HG03139 (cell line): Measurements from ENCODE around the gene SPATA31A7.
"Not testable (repeated sequence)": the region's sequence is repeated elsewhere in the genome, so short reads cannot be mapped to it uniquely, and the experiment has no call there.

ENCODE experiments used
- ATAC-seq: cut with Tn5 transposase; IDR thresholded peaks from one replicate; pipeline ENCODE4 v1.9.1; 2021; ENCODE audit not compliant: unreplicated experiment

SPATA31A7 gene

DNA sequence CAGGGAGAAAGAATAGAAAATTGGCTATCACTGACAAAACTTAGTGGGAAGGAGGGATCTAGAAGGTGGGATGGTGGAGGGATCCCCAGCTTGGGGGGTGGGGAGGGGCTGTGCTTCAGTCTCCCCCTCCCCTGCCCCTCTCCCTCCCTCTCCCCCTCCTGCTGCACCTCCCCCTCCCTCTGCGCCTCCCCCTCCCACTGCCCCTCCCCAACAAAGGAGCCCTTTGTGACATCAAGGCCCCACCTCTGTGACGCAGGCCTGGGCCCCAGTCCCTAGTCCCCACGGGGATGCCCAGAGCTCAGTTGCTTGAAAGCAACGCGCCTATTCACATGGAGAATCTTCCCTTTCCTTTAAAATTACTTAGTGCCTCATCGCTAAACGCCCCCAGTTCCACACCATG is at the start of gene SPATA31A7:
TSS of gene SPATA31A7 (plus strand) at position 301 of the 400 bp plus-strand sequence. CDS start at position 330, 29 bp downstream.
- ATAC-seq, result not testable (repeated sequence)

DNA sequence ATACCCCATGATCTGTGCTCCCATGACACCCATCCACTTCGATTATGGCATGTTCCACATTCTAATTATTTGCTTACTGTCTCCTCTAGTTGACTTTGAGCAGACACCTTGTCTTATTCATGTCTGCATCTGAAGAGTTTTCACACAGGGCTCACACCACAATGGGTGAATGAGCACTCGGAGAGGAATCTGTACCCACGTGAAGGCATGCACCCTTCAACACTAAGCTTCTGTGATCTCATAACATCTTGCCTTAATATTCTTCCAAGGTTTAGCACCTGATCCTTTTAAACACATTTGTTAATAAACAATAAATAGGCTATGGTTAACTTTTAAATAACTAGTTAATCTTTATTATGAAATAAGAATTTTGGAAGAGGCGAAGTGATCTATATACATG is 36.6 kb downstream of the SPATA31A7 start:
- ATAC-seq, result not testable (repeated sequence)
